RWPE1 (cell line): ENCODE data around the gene EPHB1.

Source experiments
- CTCF ChIA-PET: fragments of 350-600 bp; sonication (Branson Sonifier 250); formaldehyde crosslinking; extraction: SDS; loops from one replicate; lab custom pipeline; 2021; lab: Yijun Ruan, JAX
- POLR2A ChIA-PET: fragments of 400-600 bp; formaldehyde crosslinking; extraction: SDS; loops from one replicate; lab custom pipeline; 2020; ENCODE audit warnings: antibody characterized with exemption; ENCODE audit not compliant: low non-redundant PET; lab: Yijun Ruan, JAX
- DNase-seq: peaks from one replicate; pipeline ENCODE4 v3.0.0; 2012; ENCODE audit warnings: low spot score
- H3K27ac ChIP-seq: fragments of 450-650 bp; 2 replicates; pipeline ENCODE4 v1.5.1; 2017
- TF ChIP-seq, protein P1 (sequence below): fragments of 450-650 bp; conservative IDR thresholded peaks from 2 replicates; pipeline ENCODE4 v1.5.1; 2017; ENCODE audit warnings: low read depth, mild to moderate bottlenecking

EPHB1 gene

DNA sequence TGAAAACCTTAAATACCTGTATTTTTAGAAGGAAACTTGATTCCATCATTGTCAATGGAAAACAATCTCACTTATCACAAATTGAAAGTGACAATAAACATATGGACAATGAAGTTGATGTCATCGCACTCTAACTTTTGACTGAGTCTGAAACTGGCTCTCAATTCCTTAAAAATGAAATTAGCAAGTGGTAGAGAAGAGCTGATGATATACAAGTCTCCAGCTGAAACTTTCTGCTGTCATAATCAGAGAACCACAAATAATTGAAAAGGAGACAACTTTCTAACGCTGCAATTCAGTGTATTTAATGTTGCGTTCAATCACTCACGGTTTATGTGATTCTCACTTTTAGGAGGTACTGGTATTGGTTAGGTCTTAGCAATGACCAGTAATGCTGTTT is 37.5 kb downstream of the EPHB1 start:
- no peak overlapping the region for H3K27ac ChIP-seq
- TF ChIP-seq, protein P1, sequence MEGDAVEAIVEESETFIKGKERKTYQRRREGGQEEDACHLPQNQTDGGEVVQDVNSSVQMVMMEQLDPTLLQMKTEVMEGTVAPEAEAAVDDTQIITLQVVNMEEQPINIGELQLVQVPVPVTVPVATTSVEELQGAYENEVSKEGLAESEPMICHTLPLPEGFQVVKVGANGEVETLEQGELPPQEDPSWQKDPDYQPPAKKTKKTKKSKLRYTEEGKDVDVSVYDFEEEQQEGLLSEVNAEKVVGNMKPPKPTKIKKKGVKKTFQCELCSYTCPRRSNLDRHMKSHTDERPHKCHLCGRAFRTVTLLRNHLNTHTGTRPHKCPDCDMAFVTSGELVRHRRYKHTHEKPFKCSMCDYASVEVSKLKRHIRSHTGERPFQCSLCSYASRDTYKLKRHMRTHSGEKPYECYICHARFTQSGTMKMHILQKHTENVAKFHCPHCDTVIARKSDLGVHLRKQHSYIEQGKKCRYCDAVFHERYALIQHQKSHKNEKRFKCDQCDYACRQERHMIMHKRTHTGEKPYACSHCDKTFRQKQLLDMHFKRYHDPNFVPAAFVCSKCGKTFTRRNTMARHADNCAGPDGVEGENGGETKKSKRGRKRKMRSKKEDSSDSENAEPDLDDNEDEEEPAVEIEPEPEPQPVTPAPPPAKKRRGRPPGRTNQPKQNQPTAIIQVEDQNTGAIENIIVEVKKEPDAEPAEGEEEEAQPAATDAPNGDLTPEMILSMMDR = no peak
- ChIA-PET POLR2A (no interaction called here), CTCF (no interaction called here)
- DNase-seq = no peak

DNA sequence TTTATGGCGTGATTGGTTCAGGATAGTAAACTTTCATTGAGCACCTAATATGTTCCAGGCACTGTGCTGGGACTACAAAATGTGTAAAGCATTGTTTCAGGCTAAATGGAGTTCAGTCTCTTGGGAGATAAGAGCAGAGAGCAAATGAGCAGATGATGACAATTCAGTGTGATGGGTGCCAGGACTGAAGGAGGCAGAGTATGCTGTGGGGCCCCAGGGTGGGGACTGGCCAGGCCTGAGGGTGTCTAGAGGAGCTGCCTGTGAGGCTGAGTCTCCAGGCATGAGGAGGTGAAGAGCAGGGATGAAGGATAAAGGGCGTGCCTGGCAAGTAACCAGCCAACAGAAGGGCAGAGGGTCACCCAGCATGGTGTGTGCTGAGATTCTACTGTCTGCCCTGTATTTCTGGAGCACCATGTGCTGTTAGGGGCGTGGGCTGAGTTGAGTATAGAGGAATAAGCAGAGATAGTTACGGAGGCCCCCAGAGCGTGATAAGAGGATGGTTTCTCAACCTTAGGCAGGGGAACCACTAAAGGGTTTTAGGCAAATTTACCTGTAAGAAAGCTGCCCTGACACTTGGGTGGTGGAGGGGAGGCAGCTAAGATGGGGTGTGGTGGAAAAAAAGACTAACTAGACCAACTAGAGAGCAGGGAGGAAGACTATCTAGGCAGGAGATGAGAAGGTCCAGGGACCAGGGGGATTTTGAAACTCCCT is 38.5 kb downstream of the EPHB1 start:
- CTCF ChIA-PET = no interaction called here
- TF ChIP-seq, protein P1 = no peak
- DNase-seq = no peak
- H3K27ac ChIP-seq = no peak overlapping the region
- POLR2A ChIA-PET = no interaction called here

- TF ChIP-seq, protein P1 = no peak
- DNase-seq = no peak
- ChIA-PET CTCF (no interaction called here), POLR2A (no interaction called here)
- H3K27ac ChIP-seq = no peak overlapping the region
These were observed 41.9 kb downstream of the EPHB1 start for GRCh38 chr3:134836921-134837320.

GRCh38 chr3:134838599-134838998 is 43.5 kb downstream of the EPHB1 start:
- H3K27ac ChIP-seq = no peak overlapping the region
- ChIA-PET CTCF (no interaction called here), POLR2A (no interaction called here)
- no peak for DNase-seq
- TF ChIP-seq, protein P1 = 0 out of 2 replicates have a peak, but pooled peaks have one; percentile 11

GRCh38 chr3:134839422-134839821 is 44.4 kb downstream of the EPHB1 start:
- no peak overlapping the region for H3K27ac ChIP-seq
- TF ChIP-seq, protein P1 = no peak
- POLR2A ChIA-PET = no interaction called here
- no peak for DNase-seq
- CTCF ChIA-PET = no interaction called here

GRCh38 chr3:134839990-134840389 is 44.9 kb downstream of the EPHB1 start:
- no peak for DNase-seq
- POLR2A ChIA-PET = no interaction called here
- H3K27ac ChIP-seq = no peak overlapping the region
- TF ChIP-seq, protein P1 = no peak
- CTCF ChIA-PET = interaction anchor here (0.9 kb wide), 1 partner anchor 239 kb away, joined by 3 read pairs; no protein-coding TSS in a partner anchor
